Body of pancreas (tissue), 4 donors: ENCODE measurements around the gene VAV2.

Source experiments
- POLR2A ChIP-seq, 3 donors: fragments of 450-650 bp; IDR thresholded peaks; one replicate each; pipeline ENCODE4 v1.6.1; 2016; ENCODE audit warnings: antibody characterized with exemption in 3 of 3, mild to moderate bottlenecking in 2 of 3
- TF ChIP-seq, protein P1 (sequence below), 7 experiments: fragments of 450-650 bp in 4 of 7; fragments of 200-600 bp in 3 of 7; sonication (generic) in 3 of 7; IDR thresholded peaks; one replicate each; pipeline ENCODE4 v1.5.1; 2016 to 2019; ENCODE audit warnings: antibody characterized with exemption in 7 of 7

DNA sequence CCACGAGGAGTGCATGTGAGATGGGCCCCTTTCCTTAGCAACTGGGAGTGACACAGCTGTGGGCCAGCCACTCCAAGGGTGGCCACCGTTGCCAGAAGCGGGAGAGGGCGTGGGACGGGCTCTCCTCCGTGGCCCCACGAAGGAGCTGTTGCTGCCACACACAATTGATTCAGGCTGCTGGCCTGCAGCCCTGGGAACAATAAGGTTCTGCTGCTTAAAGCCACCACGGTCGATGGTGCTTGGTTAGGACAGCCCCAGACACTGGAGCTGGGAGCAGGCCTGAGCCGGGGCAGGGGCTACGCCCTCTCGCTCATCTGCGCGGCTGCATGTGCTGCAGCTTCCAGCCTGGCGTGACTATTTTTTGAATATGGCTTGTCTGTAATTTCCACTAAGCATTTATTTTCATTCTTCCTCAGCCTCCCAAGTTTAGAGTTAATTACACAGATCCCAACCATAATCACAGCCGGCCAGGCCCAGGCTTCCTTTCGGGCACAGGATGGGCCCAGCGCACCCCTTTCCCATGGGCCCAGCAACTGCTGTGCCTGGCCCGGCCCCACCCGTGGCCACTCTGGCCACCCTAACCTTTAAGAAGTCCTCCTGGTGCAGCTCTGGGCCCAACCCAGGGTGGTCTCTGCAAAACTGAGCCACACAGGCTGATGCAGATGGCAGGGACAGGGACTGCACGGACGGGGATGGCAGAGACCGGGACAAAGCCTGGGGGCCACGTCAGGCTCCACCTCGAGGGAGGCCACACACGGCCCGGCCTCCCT lies 49.7 kb downstream of the VAV2 start:
- TF ChIP-seq, protein P1, sequence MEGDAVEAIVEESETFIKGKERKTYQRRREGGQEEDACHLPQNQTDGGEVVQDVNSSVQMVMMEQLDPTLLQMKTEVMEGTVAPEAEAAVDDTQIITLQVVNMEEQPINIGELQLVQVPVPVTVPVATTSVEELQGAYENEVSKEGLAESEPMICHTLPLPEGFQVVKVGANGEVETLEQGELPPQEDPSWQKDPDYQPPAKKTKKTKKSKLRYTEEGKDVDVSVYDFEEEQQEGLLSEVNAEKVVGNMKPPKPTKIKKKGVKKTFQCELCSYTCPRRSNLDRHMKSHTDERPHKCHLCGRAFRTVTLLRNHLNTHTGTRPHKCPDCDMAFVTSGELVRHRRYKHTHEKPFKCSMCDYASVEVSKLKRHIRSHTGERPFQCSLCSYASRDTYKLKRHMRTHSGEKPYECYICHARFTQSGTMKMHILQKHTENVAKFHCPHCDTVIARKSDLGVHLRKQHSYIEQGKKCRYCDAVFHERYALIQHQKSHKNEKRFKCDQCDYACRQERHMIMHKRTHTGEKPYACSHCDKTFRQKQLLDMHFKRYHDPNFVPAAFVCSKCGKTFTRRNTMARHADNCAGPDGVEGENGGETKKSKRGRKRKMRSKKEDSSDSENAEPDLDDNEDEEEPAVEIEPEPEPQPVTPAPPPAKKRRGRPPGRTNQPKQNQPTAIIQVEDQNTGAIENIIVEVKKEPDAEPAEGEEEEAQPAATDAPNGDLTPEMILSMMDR (IDR thresholded peaks at IDR 0.05) = no peak
- TF ChIP-seq POLR2A (IDR thresholded peaks at IDR 0.05) = no peak
